ENCODE results near the gene SNRPA1.
A peak's percentile ranks its signal among the peaks of the same experiment; 100 is the strongest.
"Not testable (repeated sequence)": the region's sequence is repeated elsewhere in the genome, so short reads cannot be mapped to it uniquely, and the experiment has no call there.

SNRPA1 gene

GRCh38 chr15:101293122-101293521 is 1.9 kb downstream of the SNRPA1 start:
- no peak for DNase-seq (ENCODE audit: low read depth)

- DNase-seq (ENCODE audit: low read depth): no peak
Observed at GRCh38 chr15:101288905-101289513, 6.0 kb downstream of the SNRPA1 start.

GRCh38 chr15:101287342-101287741 is 7.7 kb downstream of the SNRPA1 start:
- not testable (repeated sequence) for DNase-seq (ENCODE audit: low read depth)

- no peak for DNase-seq (ENCODE audit: low read depth)
Observed at GRCh38 chr15:101286471-101287114, 8.5 kb downstream of the SNRPA1 start.

GRCh38 chr15:101283931-101284330 is 11.1 kb downstream of the SNRPA1 start:
- no peak for DNase-seq (ENCODE audit: low read depth)

GRCh38 chr15:101280007-101280406 is 15.0 kb downstream of the SNRPA1 start:
- DNase-seq (ENCODE audit: low read depth): no peak

GRCh38 chr15:101277943-101278564 is 17.0 kb downstream of the SNRPA1 start:
- no peak for DNase-seq (ENCODE audit: low read depth)

GRCh38 chr15:101277038-101277822 is 17.8 kb downstream of the SNRPA1 start, which contains the start of gene SELENOS:
Gene SELENOS, minus strand, starts transcription at chr15:101277485. Its CDS starts 68 bp downstream, at chr15:101277417.
- DNase-seq (ENCODE audit: low read depth): peak; percentile 83

GRCh38 chr15:101276501-101277037 is 18.5 kb downstream of the SNRPA1 start:
- DNase-seq (ENCODE audit: low read depth): no peak

- DNase-seq (ENCODE audit: low read depth): no peak
Observed at GRCh38 chr15:101275018-101275417, 20.0 kb downstream of the SNRPA1 start.

- no peak for DNase-seq (ENCODE audit: low read depth)
Observed at GRCh38 chr15:101273534-101273933, 21.5 kb downstream of the SNRPA1 start.

GRCh38 chr15:101272584-101272983 is 22.5 kb downstream of the SNRPA1 start:
- no peak for DNase-seq (ENCODE audit: low read depth)

GRCh38 chr15:101269479-101270223 is 25.4 kb downstream of the SNRPA1 start:
- DNase-seq (ENCODE audit: low read depth): no peak

GRCh38 chr15:101267320-101268104 is 27.5 kb downstream of the SNRPA1 start:
- DNase-seq (ENCODE audit: low read depth): no peak

- DNase-seq (ENCODE audit: low read depth): no peak
Observed at GRCh38 chr15:101266787-101267186, 28.3 kb downstream of the SNRPA1 start.

GRCh38 chr15:101266034-101266433 is 29.0 kb downstream of the SNRPA1 start:
- no peak for DNase-seq (ENCODE audit: low read depth)

- no peak for DNase-seq (ENCODE audit: low read depth)
Observed at GRCh38 chr15:101264911-101265641, 30.0 kb downstream of the SNRPA1 start.

- DNase-seq (ENCODE audit: low read depth): no peak
Observed at GRCh38 chr15:101264011-101264410, 31.0 kb downstream of the SNRPA1 start.

- no peak for DNase-seq (ENCODE audit: low read depth)
Observed at GRCh38 chr15:101262551-101262950, 32.5 kb downstream of the SNRPA1 start.
